ENCODE data around the gene LIPA. TPM values are rescaled to one million over a fixed set of nuclear protein-coding genes. Genes with fewer than 3 reads are reported as not detected.

Gene LIPA
- total RNA-seq, 2 donors from 2014 or later: 17.7 to 18.4 TPM

- no peak overlapping the region for H3K27ac ChIP-seq (ENCODE audit: low read depth, low read length)
- TF ChIP-seq, protein P1, sequence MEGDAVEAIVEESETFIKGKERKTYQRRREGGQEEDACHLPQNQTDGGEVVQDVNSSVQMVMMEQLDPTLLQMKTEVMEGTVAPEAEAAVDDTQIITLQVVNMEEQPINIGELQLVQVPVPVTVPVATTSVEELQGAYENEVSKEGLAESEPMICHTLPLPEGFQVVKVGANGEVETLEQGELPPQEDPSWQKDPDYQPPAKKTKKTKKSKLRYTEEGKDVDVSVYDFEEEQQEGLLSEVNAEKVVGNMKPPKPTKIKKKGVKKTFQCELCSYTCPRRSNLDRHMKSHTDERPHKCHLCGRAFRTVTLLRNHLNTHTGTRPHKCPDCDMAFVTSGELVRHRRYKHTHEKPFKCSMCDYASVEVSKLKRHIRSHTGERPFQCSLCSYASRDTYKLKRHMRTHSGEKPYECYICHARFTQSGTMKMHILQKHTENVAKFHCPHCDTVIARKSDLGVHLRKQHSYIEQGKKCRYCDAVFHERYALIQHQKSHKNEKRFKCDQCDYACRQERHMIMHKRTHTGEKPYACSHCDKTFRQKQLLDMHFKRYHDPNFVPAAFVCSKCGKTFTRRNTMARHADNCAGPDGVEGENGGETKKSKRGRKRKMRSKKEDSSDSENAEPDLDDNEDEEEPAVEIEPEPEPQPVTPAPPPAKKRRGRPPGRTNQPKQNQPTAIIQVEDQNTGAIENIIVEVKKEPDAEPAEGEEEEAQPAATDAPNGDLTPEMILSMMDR (conservative IDR thresholded peaks at IDR 0.05): no peak
Observed at GRCh38 chr10:89263091-89263490, 11.5 kb upstream of the LIPA start.

DNA sequence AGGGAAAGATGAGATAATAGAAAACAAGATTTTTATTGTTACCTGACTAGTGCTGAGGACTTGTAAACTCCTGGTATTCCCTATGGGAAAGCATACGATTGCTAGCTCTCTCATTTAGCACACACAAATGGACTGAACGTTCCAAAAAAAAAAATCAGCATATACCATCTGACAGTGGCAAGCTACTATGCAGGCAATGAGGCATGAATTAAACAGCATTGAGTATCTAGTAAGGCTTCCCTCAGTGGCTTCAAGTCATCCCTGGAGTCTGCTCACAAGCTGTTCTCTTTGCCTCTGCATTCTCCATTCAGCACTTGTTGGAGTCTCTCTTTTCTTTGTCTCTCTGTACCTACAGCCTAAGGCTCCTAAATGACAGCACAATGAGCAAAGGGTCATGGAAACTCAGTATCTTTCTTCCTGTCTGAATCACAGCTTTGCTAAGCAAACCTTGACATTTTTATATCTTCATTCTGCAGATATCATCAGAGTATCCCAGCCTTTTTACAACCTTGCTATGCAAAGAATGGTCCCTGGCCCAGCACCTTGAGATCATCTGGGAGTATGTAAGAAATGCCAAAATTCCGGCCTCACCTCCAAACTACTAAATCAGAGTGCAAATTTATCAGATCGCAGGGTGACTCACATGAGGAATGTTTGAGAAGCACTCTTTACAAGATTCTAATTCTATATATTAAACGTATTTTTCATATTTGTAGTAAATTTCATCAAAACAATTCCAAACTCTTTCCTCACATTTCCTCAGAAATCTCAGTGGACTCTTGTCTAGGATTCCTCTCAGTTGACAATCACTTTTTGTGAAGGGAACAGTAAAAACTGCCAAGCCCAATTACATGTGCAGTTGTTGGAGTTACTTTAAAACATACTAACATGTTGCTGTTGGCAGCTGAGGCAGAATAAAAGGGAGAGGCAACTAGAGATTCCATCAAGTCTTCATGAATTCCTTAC is 10.8 kb upstream of the LIPA start:
- peaks cover 14% of the 10 kb centered on the region for H3K4me1 Mint-ChIP-seq
- no peaks in the 10 kb centered on the region for H3K27me3 Mint-ChIP-seq (ENCODE audit: insufficient read depth)
- H3K36me3 Mint-ChIP-seq (ENCODE audit: low read depth): no peaks in the 10 kb centered on the region
- no peak for DNase-seq
- Histone ChIP-seq H3K4me3 (ENCODE audit: low read length) (no peak overlapping the region), H3K27ac (ENCODE audit: low read depth, low read length) (no peak overlapping the region), H3K9ac (ENCODE audit: extremely low read depth, low read length, poor library complexity, severe bottlenecking) (no peak overlapping the region), H3K27me3 (ENCODE audit: control insufficient read depth, insufficient read depth, low read length, poor library complexity, severe bottlenecking) (no peaks in the 10 kb centered on the region), H3K36me3 (ENCODE audit: control insufficient read depth, insufficient read depth, low read length) (no peaks in the 10 kb centered on the region), H3K9me3 (ENCODE audit: control insufficient read depth, low read length) (peaks cover 6% of the 10 kb centered on the region), H3K4me1 (ENCODE audit: control insufficient read depth, insufficient read depth, low read length) (no peaks in the 10 kb centered on the region)
- 90 to 96% methylated on average over 2 to 5 of the region's 5 CpGs for WGBS, 2 experiments (ENCODE audit: insufficient coverage in 1 of 2, insufficient read length in 1 of 2)
- no peak overlapping the region for H3K4me3 Mint-ChIP-seq
- no peak overlapping the region for H3K27ac Mint-ChIP-seq
- no peaks in the 10 kb centered on the region for H3K9me3 Mint-ChIP-seq
- TF ChIP-seq, protein P1 (conservative IDR thresholded peaks at IDR 0.05): no peak

More at GRCh38 chr10:89263091-89263490, 11.5 kb upstream of the LIPA start:
- H3K4me3 ChIP-seq (ENCODE audit: low read length): no peak overlapping the region
- no peaks in the 10 kb centered on the region for H3K27me3 ChIP-seq (ENCODE audit: control insufficient read depth, insufficient read depth, low read length, poor library complexity, severe bottlenecking)
- no peak overlapping the region for H3K9ac ChIP-seq (ENCODE audit: extremely low read depth, low read length, poor library complexity, severe bottlenecking)
- Mint-ChIP-seq H3K36me3 (ENCODE audit: low read depth) (no peaks in the 10 kb centered on the region), H3K4me3 (no peak overlapping the region), H3K27ac (no peak overlapping the region), H3K4me1 (peaks cover 19% of the 10 kb centered on the region), H3K27me3 (ENCODE audit: insufficient read depth) (no peaks in the 10 kb centered on the region), H3K9me3 (no peaks in the 10 kb centered on the region)
- no peaks in the 10 kb centered on the region for H3K4me1 ChIP-seq (ENCODE audit: control insufficient read depth, insufficient read depth, low read length)
- WGBS, 2 experiments (ENCODE audit: insufficient coverage in 1 of 2, insufficient read length in 1 of 2): 92% methylated on average over 1 of the region's 1 CpG; no CpG with 5 or more reads in 1 of the 2 experiments
- H3K36me3 ChIP-seq (ENCODE audit: control insufficient read depth, insufficient read depth, low read length): no peaks in the 10 kb centered on the region
- peaks cover 6% of the 10 kb centered on the region for H3K9me3 ChIP-seq (ENCODE audit: control insufficient read depth, low read length)
- no peak for DNase-seq

GRCh38 chr10:89258881-89259280 is 7.3 kb upstream of the LIPA start:
- WGBS, 2 experiments (ENCODE audit: insufficient coverage in 1 of 2, insufficient read length in 1 of 2): no CpG with 5 or more reads among the region's 1 CpG
- Mint-ChIP-seq H3K36me3 (ENCODE audit: low read depth) (peaks cover 4% of the 10 kb centered on the region), H3K9me3 (peaks cover 12% of the 10 kb centered on the region), H3K27me3 (ENCODE audit: insufficient read depth) (no peaks in the 10 kb centered on the region), H3K4me3 (no peak overlapping the region), H3K4me1 (peaks cover 10% of the 10 kb centered on the region), H3K27ac (no peak overlapping the region)
- no peak overlapping the region for H3K9ac ChIP-seq (ENCODE audit: extremely low read depth, low read length, poor library complexity, severe bottlenecking)
- H3K4me3 ChIP-seq (ENCODE audit: low read length): no peak overlapping the region
- H3K27me3 ChIP-seq (ENCODE audit: control insufficient read depth, insufficient read depth, low read length, poor library complexity, severe bottlenecking): no peaks in the 10 kb centered on the region
- H3K4me1 ChIP-seq (ENCODE audit: control insufficient read depth, insufficient read depth, low read length): no peaks in the 10 kb centered on the region
- H3K27ac ChIP-seq (ENCODE audit: low read depth, low read length): no peak overlapping the region
- no peaks in the 10 kb centered on the region for H3K36me3 ChIP-seq (ENCODE audit: control insufficient read depth, insufficient read depth, low read length)
- TF ChIP-seq, protein P1 (conservative IDR thresholded peaks at IDR 0.05): no peak
- DNase-seq: no peak
- H3K9me3 ChIP-seq (ENCODE audit: control insufficient read depth, low read length): peaks cover 6% of the 10 kb centered on the region
